GM19438 (cell line): ENCODE results near the gene HCFC2.
A peak's percentile ranks its signal among the peaks of the same experiment; 100 is the strongest.
"Not testable (repeated sequence)": the region's sequence is repeated elsewhere in the genome, so short reads cannot be mapped to it uniquely, and the experiment has no call there.

Experiments used
- ATAC-seq: cut with Tn5 transposase; IDR thresholded peaks from one replicate; pipeline ENCODE4 v1.9.1; 2021; ENCODE audit warnings: low read depth; ENCODE audit not compliant: unreplicated experiment

HCFC2 gene

GRCh38 chr12:104064031-104064841 is at the start of gene HCFC2:
TSS of gene HCFC2 (plus strand) at chr12:104064531. CDS start at chr12:104064561, 30 bp downstream.
- peak; percentile 88 for ATAC-seq

GRCh38 chr12:104021862-104022261 is 42.5 kb upstream of the HCFC2 start:
- ATAC-seq = not testable (repeated sequence)

GRCh38 chr12:104022786-104023185 is 41.5 kb upstream of the HCFC2 start:
- ATAC-seq = no peak

- no peak for ATAC-seq
Observed at GRCh38 chr12:104023710-104024109, 40.6 kb upstream of the HCFC2 start.

GRCh38 chr12:104024348-104024747 is 40.0 kb upstream of the HCFC2 start:
- no peak for ATAC-seq

- no peak for ATAC-seq
Observed at GRCh38 chr12:104025771-104026170, 38.6 kb upstream of the HCFC2 start.

GRCh38 chr12:104026841-104027599 is 37.3 kb upstream of the HCFC2 start:
- ATAC-seq = no peak

- ATAC-seq = not testable (repeated sequence)
Observed at GRCh38 chr12:104030596-104030995, 33.7 kb upstream of the HCFC2 start.

- ATAC-seq = not testable (repeated sequence)
Observed at GRCh38 chr12:104036143-104036542, 28.2 kb upstream of the HCFC2 start.

- not testable (repeated sequence) for ATAC-seq
Observed at GRCh38 chr12:104039769-104040168, 24.6 kb upstream of the HCFC2 start.

- ATAC-seq = no peak
Observed at GRCh38 chr12:104042580-104042979, 21.8 kb upstream of the HCFC2 start.

GRCh38 chr12:104044158-104044557 is 20.2 kb upstream of the HCFC2 start:
- no peak for ATAC-seq

GRCh38 chr12:104046306-104046705 is 18.0 kb upstream of the HCFC2 start:
- no peak for ATAC-seq

GRCh38 chr12:104048162-104048561 is 16.2 kb upstream of the HCFC2 start:
- ATAC-seq = no peak

- no peak for ATAC-seq
Observed at GRCh38 chr12:104048811-104049210, 15.5 kb upstream of the HCFC2 start.

- ATAC-seq = no peak
Observed at GRCh38 chr12:104049278-104049902, 14.9 kb upstream of the HCFC2 start.

- ATAC-seq = no peak
Observed at GRCh38 chr12:104049903-104050356, 14.4 kb upstream of the HCFC2 start, which contains the start of gene GLT8D2. TSS of gene GLT8D2 (minus strand) at chr12:104050187. CDS start at chr12:104019648, 30,539 bp downstream.

GRCh38 chr12:104050436-104050835 is 13.9 kb upstream of the HCFC2 start:
- no peak for ATAC-seq

- ATAC-seq = no peak
Observed at GRCh38 chr12:104054681-104055346, 9.5 kb upstream of the HCFC2 start.

- ATAC-seq = no peak
Observed at GRCh38 chr12:104055686-104056388, 8.5 kb upstream of the HCFC2 start.
